A673 (cell line): Measurements from ENCODE around the gene ARHGEF7. TPM values are rescaled to one million over a fixed set of nuclear protein-coding genes. Genes with fewer than 3 reads are reported as not detected.

ENCODE experiments used
- BruUV-seq: library from RNA; stranded (reverse); fragments of 400-500 nt; replicated peaks from 2 replicates; lab custom pipeline; 2021; lab: Mats Ljungman, UMichigan
- CTCF ChIA-PET: fragments of 300-600 bp; sonication (Branson Sonifier 250); formaldehyde crosslinking; loops from one replicate; lab custom pipeline; 2022; ENCODE audit warnings: antibody characterized with exemption; lab: Charles Lee
- POLR2A ChIA-PET: fragments of 300-600 bp; sonication (Branson Sonifier 250); formaldehyde crosslinking; loops from one replicate; lab custom pipeline; 2022; ENCODE audit warnings: antibody characterized with exemption; ENCODE audit not compliant: low non-redundant PET; lab: Charles Lee
- DNase-seq: peaks from one replicate; pipeline ENCODE4 v3.0.0-alpha.2; 2015; ENCODE audit warnings: low spot score
- H3K27ac ChIP-seq: fragments of 200-600 bp; sonication (generic); 2 replicates; pipeline ENCODE4 v1.5.1; 2016; ENCODE audit warnings: mixed run types, low read depth, mild to moderate bottlenecking, mixed read lengths, antibody characterized with exemption, low read length; ENCODE audit not compliant: poor library complexity, severe bottlenecking
- H3K27me3 ChIP-seq: fragments of 200-600 bp; sonication (generic); replicated peaks from 2 replicates; pipeline ENCODE4 v1.6.1; 2017; ENCODE audit warnings: mixed run types, low read depth, mild to moderate bottlenecking, mixed read lengths, antibody characterized with exemption, low read length; ENCODE audit not compliant: insufficient read depth, poor library complexity
- H3K36me3 ChIP-seq: fragments of 200-600 bp; sonication (generic); 2 replicates; pipeline ENCODE4 v1.6.1; 2016; ENCODE audit warnings: mixed run types, mild to moderate bottlenecking, mixed read lengths, antibody characterized with exemption, low read length; ENCODE audit not compliant: insufficient read depth, poor library complexity, severe bottlenecking
- H3K4me1 ChIP-seq: fragments of 200-600 bp; sonication (generic); 2 replicates; pipeline ENCODE4 v1.6.1; 2017; ENCODE audit warnings: mixed run types, mild to moderate bottlenecking, mixed read lengths, antibody characterized with exemption, low read length; ENCODE audit not compliant: insufficient read depth, poor library complexity, severe bottlenecking
- H3K4me3 ChIP-seq: fragments of 200-600 bp; sonication (generic); 2 replicates; pipeline ENCODE4 v1.5.1; 2016; ENCODE audit warnings: low read depth, mixed run types, mild to moderate bottlenecking, mixed read lengths, low read length; ENCODE audit not compliant: poor library complexity, severe bottlenecking
- H3K9me3 ChIP-seq: fragments of 200-600 bp; sonication (generic); 2 replicates; pipeline ENCODE4 v1.6.1; 2016; ENCODE audit warnings: mixed run types, low read depth, mild to moderate bottlenecking, mixed read lengths, antibody characterized with exemption, low read length; ENCODE audit not compliant: poor library complexity, severe bottlenecking
- EZH2 ChIP-seq: fragments of 200-600 bp; sonication (generic); IDR thresholded peaks from 2 replicates; pipeline ENCODE4 v1.6.1; 2017; ENCODE audit warnings: borderline replicate concordance, low read depth, mild to moderate bottlenecking, mixed read lengths, antibody characterized with exemption, low read length; ENCODE audit not compliant: poor library complexity, severe bottlenecking
- intact Hi-C: fragments of 100-400 bp; cut with micrococcal nuclease; formaldehyde crosslinking; loops from one replicate; pipeline ENCODE4 v1.10.0; 2022; ENCODE audit not compliant: unreplicated experiment
- total RNA-seq: library from RNA; stranded (reverse); gene quantifications from 2 replicates; pipeline ENCODE4 v1.2.3, GENCODE V29; 2021
- TF ChIP-seq, protein P1 (sequence below): fragments of 300-800, 200-600 bp; sonication (generic); conservative IDR thresholded peaks from 2 replicates; pipeline ENCODE4 v1.5.1; 2017; ENCODE audit warnings: low read depth, mild to moderate bottlenecking, antibody characterized with exemption, low read length, moderate library complexity, mixed read lengths

Gene ARHGEF7
- total RNA-seq, 1 experiment from 2014 or later = 39.9 TPM

DNA sequence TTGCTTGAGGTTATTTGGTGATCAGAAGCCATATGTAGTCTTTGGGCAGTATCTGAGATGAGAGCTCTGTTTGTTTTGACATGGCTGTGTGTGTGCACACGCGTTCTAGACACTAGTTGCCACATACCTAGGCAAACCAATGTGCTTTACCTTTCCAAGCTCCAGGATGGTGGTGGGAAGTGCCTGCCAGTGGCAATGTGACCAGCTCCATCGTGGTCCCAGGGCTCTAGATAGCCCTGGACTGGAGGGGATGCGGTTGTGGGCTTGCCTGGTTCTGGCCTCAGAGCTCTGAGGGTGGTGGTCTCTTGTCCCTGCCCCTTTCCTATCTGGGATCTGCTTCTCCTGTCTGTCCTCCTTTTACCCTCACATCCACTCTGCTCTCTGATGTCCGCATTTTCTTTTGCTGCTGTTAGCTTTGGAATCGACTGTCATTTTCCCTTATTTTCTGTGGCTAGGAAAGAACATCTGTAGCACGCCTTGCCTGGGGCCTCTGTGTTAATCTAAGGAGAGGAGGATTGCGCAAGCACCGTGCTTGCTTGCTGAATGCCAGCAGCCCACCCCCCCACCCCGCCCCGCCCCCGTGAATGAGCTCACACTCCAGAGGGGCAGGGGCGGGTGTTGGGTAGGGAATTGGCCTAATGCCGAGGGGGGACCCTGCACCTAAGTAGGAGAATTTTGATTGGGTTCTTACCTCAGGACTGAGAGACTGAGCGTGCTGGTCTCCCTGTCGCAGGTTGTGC is 89.5 kb downstream of the ARHGEF7 start:
- peak; percentile 44 for DNase-seq
- TF ChIP-seq EZH2 = no peak
- TF ChIP-seq, protein P1, sequence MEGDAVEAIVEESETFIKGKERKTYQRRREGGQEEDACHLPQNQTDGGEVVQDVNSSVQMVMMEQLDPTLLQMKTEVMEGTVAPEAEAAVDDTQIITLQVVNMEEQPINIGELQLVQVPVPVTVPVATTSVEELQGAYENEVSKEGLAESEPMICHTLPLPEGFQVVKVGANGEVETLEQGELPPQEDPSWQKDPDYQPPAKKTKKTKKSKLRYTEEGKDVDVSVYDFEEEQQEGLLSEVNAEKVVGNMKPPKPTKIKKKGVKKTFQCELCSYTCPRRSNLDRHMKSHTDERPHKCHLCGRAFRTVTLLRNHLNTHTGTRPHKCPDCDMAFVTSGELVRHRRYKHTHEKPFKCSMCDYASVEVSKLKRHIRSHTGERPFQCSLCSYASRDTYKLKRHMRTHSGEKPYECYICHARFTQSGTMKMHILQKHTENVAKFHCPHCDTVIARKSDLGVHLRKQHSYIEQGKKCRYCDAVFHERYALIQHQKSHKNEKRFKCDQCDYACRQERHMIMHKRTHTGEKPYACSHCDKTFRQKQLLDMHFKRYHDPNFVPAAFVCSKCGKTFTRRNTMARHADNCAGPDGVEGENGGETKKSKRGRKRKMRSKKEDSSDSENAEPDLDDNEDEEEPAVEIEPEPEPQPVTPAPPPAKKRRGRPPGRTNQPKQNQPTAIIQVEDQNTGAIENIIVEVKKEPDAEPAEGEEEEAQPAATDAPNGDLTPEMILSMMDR = no peak
- Histone ChIP-seq H3K27ac (peak overlapping the region; percentile 18), H3K4me1 (peaks cover 39% of the 10 kb centered on the region), H3K4me3 (no peak overlapping the region), H3K9me3 (no peaks in the 10 kb centered on the region), H3K36me3 (no peaks in the 10 kb centered on the region), H3K27me3 (no peaks in the 10 kb centered on the region)
- BruUV-seq = no TSS peak
- ChIA-PET CTCF (no interaction called here), POLR2A (no interaction called here)
- intact Hi-C loops = no loop called here

GRCh38 chr13:111206148-111206547 is 91.0 kb downstream of the ARHGEF7 start:
- BruUV-seq = no TSS peak
- POLR2A ChIA-PET = no interaction called here
- TF ChIP-seq EZH2 = no peak
- TF ChIP-seq, protein P1 = no peak
- H3K4me1 ChIP-seq = peaks cover 52% of the 10 kb centered on the region
- CTCF ChIA-PET = no interaction called here
- H3K4me3 ChIP-seq = no peak overlapping the region
- no peaks in the 10 kb centered on the region for H3K36me3 ChIP-seq
- H3K27me3 ChIP-seq = no peaks in the 10 kb centered on the region
- H3K9me3 ChIP-seq = no peaks in the 10 kb centered on the region
- intact Hi-C loops = no loop called here
- H3K27ac ChIP-seq = no peak overlapping the region
- DNase-seq = no peak

DNA sequence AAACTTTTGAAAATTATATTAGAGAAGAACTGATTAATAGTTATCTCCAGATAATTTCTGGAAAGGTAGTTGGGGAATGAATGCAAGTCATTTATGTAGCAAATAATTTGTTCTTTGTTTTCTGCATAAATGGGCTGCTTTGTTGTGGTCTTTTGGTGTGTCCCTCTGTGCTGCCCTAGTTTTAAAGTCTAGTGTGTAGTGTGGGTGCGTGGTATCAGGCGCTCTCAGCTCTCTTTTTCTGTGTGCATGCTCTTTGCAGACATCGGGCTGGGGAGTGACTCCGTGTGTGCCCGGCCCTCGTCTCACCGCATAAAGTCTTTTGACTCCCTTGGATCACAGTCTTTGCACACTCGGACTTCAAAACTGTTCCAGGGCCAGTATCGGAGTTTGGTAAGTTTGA is 94.5 kb downstream of the ARHGEF7 start:
- Histone ChIP-seq H3K27me3 (no peaks in the 10 kb centered on the region), H3K4me1 (peaks cover 27% of the 10 kb centered on the region), H3K27ac (no peak overlapping the region), H3K36me3 (no peaks in the 10 kb centered on the region), H3K9me3 (no peaks in the 10 kb centered on the region), H3K4me3 (no peak overlapping the region)
- ChIA-PET POLR2A (no interaction called here), CTCF (no interaction called here)
- TF ChIP-seq, protein P1 = no peak
- TF ChIP-seq EZH2 = no peak
- DNase-seq = no peak
- no TSS peak for BruUV-seq
- intact Hi-C loops = loop anchor here (5.0 to 10.0 kb wide), 2 partner anchors 57 to 295 kb away; partner anchors contain the start of gene ANKRD10
